SKM-1 (cell line): Measurements from ENCODE around the gene ADNP2.

ENCODE experiments used
- DNase-seq: peaks from one replicate; lab custom pipeline; 2025; ENCODE audit not compliant: unreplicated experiment; lab: John Stamatoyannopoulos, UW

ADNP2 gene

GRCh38 chr18:80188643-80189530 is 79.8 kb downstream of the ADNP2 start:
- DNase-seq, result no peak

GRCh38 chr18:80189531-80189865 is 80.4 kb downstream of the ADNP2 start:
- no peak for DNase-seq
